ENCODE results near the gene TMEM38A.
A peak's percentile ranks its signal among the peaks of the same experiment; 100 is the strongest.

- TF ChIP-seq CTCF (IDR thresholded peaks at IDR 0.05) (peak in 1 of 3 experiments; percentile 9), POLR2A (IDR thresholded peaks at IDR 0.05) (peak; percentile 54)
These were observed 32.6 kb upstream of the TMEM38A start, which contains the start of gene MED26 for GRCh38 chr19:16628183-16628983.

All from testis (tissue), 2 donors.